H54 (cell line): ENCODE data around the gene ATP10A.

Experiments used
- DNase-seq: peaks from one replicate; pipeline ENCODE4 v3.0.0; 2011; ENCODE audit warnings: low spot score, mixed read lengths; ENCODE audit not compliant: insufficient read length
- FAIRE-seq: peaks from 3 replicates; lab custom pipeline; 2011; peaks lifted over from hg19 to GRCh38; lab: Jason Lieb, UNC
- POLR2A ChIP-seq: IDR thresholded peaks from 2 replicates; pipeline ENCODE4 v1.6.1; 2011; ENCODE audit warnings: low read depth, mild to moderate bottlenecking, low read length

The ATP10A gene

DNA sequence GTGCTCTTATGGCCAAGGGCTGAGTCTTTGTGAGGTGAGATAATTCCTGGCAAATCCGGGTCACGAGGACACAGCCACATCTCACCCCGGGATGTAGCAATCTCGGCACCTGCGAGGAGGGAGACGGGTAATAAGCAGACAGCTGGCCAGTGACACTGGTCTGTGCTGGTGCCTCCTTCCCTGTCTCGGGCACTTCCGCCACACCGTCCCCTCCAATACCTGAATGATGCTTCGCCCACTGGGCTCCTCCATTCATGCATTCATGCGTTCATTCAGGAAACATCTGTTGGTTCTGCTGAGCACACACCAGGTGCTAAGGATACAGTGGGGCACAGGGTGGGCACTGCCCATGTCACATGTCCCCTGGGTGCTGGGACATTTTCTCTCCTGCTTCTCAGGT, 60.1 kb downstream of the ATP10A start:
- DNase-seq = no peak
- no peak for TF ChIP-seq POLR2A
- FAIRE-seq = no peak

DNA sequence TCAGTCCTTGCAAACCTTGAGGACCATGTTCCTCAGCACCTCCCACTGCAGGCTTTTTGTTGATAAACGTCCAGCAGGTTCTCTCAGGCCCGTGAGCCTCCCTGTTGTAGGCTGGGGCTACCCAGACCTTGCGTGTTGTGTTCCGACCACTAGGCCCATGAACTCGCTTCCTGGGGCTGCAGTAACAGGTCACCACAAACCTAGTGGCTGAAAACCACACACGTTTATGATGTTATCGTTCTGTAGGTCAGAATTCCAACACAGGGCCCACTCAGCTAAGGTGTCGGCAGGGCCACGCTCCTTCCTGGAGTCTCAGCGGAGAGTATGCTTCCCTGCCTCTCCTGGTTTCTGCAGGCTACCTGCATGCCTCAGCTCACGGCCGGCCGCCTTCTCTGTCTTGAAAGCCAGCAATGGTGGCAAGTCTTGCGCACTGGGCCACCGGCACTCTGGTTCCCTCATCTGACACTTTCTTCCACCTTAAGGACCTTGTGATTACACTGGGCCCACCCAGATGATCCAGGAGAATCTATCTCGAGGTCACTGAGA, 60.8 kb downstream of the ATP10A start:
- TF ChIP-seq POLR2A = no peak
- FAIRE-seq (no peak), DNase-seq (no peak)

GRCh38 chr15:25801586-25802284, 61.4 kb downstream of the ATP10A start:
- no peak for TF ChIP-seq POLR2A
- FAIRE-seq (no peak), DNase-seq (no peak)

- no peak for DNase-seq
- TF ChIP-seq POLR2A = no peak
- FAIRE-seq = no peak
Measured at GRCh38 chr15:25800761-25801515, 62.2 kb downstream of the ATP10A start.

DNA sequence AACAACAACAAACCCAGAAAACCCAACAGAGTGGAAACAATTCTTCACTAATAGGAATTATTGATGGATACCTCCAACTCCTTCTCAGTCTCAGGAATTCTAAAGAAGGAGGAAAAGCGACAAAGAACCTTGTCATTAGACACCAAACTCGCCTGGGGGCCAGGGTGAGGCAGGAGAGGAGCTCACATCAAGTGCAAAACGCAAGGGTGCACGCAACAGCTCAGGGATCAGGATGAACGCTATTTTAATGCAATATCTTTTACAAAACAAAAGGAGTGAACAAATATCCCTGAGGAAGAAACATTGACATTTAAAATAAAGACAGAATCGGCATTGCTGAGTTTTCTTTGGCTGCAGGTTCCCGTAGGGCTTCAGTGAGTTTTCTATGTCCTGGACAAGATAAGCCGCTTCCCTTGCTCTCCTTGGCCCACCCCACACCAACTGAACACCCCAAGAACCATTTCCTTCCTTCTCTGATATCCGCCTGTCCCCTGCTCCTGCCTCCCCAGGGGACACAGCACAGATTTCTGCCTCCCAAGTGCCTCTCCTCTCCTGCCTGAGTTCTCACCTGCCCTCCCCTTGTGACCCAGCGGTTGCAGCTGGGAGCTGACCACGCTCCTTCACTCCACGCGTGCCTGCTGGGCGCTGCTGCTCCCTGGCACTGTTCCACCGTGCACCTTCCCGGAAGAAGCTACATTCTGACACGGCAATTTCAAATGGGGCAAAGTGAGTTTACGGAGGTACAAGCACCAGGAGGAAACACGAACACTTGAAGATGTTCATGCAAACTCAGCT, 63.0 kb downstream of the ATP10A start:
- DNase-seq = no peak
- no peak for FAIRE-seq

DNA sequence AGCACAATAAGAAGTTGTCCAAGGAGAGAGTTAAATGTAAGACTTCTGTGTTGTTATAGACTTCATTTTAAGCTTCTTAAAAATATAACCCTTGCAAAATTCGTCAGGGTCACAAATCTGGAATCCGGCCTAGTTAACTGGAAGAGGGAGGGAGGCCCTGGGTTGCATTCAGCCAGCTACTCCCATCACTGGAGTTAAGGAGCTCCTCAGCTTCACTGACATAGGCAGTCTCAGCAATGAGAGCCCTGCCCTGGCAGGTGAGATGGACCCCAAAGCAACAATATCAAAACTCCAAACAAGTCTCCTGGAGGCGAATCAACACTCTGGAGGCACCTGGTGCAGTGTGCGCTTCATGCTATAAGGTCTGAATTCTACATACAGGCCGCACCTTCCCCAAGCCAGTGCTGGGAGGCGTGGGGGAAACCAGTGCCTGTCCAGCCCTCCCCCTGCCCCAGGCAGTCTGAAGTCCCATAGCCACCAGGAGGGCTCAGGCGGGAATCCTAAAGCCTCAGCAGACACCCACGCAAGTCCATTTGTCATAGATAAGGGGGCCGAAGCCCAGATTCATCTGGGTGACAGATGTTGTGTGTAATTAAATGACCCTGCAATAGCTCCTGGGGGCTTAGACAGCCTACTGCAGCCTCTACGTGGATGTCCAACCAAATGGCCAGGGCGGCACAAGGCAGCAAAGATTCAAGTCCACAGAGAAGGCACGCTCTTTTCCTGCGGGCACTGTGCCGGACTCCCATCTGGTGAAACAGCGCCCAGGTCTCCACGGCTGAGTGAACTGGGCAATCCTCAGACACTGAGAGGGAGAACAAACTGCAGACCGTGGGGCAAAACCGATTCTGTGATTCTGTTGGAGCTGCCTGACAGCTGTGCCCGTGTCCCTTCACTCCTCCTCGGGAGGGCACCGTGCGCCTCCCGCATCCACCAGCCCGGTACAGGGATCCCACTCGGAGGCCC, 64.9 kb downstream of the ATP10A start:
- DNase-seq (no peak), FAIRE-seq (no peak)
- no peak for TF ChIP-seq POLR2A

More for the DNA sequence above, 63.0 kb downstream of the ATP10A start:
- no peak for TF ChIP-seq POLR2A

- no peak for DNase-seq
- FAIRE-seq = no peak
- TF ChIP-seq POLR2A = no peak
Measured at GRCh38 chr15:25797511-25797935, 65.6 kb downstream of the ATP10A start.

- DNase-seq = no peak
- no peak for FAIRE-seq
- TF ChIP-seq POLR2A = no peak
Measured at GRCh38 chr15:25797035-25797434, 66.1 kb downstream of the ATP10A start.

- DNase-seq (no peak), FAIRE-seq (no peak)
- TF ChIP-seq POLR2A = no peak
Measured at GRCh38 chr15:25796395-25796794, 66.7 kb downstream of the ATP10A start.

DNA sequence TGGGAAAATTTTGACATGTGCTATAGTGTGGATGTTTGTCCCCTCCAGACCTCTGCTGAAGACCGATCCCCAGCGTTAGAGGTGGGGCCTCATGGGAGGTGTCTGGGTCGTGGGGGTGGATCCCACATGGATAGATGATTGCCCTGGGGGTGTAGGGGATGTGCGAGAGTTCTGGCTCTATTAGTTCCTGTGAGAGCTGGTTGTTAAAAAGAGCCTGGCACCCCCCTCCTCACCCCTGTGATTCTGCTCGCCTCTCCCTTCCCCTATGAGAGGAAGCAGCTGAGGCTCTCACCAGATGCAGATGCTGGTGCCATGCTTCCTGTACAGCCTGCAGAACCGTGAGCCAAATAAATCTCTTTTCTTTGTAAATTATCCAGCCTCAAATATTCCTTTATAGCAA, 67.4 kb downstream of the ATP10A start:
- DNase-seq (no peak), FAIRE-seq (no peak)
- TF ChIP-seq POLR2A = no peak

DNA sequence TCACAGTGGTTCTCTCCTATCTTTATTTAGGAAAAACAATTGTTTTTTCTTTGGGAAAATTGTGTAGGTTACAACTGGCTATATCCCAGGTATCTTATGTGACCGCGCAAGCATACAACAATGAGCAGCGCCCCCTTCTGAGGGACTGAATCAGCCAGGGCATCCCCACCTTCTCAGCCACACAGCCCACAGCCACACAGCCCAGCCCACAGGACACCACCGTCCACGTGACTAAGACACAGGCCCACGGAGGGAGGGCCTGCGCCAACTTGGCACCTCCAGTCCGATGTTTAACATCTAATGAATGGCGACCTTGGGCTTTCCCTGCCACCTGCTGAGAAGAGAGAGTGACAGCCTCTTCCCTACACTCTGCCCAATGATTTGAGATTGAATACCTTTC, 68.1 kb downstream of the ATP10A start:
- FAIRE-seq = no peak
- TF ChIP-seq POLR2A = no peak
- DNase-seq = no peak

- FAIRE-seq (no peak), DNase-seq (no peak)
- TF ChIP-seq POLR2A = no peak
Measured at GRCh38 chr15:25793354-25794050, 69.6 kb downstream of the ATP10A start.
